Measurements from ENCODE around the gene PRELP.

Gene PRELP

DNA sequence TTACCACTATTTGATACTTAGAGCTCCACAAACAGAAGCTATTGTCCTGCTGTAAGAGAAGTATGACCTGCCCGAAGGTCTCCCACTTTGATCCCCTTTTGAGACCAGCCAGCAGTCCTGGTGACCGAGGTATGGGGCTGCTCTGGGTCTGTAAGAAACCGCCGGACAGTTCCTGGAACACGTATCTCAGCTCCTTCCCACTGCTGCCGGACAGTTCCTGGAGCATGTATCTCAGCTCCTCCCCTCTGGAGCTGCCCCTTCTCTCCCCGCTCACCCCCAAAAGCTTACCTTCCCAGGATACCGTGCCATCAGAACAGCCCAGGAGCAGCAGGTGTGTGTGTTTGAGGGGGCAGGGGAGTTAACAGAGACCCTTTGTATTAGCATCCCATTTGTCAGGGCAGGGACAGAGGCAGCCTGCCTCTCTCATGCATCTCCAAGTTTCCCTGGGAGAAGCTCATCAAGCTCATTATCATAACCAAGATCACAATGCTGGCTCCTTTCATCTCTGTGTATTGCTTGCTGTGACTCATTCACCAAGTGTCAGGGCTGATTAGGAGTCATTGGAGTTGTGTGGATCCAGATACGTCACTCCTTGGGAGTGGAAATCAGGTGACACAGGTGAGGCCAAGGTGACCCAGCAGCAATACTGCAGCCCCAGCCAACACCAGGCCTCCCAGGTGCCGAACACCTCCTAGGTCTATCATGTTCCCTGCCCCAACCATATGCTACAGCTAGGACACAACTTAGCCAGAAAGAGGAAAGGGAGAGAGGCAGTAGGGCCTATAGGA lies 43.6 kb downstream of the PRELP start:
- DNase-seq (ENCODE audit: extremely low spot score, insufficient read length, low read depth), result no peak
- FAIRE-seq, result no peak

DNA sequence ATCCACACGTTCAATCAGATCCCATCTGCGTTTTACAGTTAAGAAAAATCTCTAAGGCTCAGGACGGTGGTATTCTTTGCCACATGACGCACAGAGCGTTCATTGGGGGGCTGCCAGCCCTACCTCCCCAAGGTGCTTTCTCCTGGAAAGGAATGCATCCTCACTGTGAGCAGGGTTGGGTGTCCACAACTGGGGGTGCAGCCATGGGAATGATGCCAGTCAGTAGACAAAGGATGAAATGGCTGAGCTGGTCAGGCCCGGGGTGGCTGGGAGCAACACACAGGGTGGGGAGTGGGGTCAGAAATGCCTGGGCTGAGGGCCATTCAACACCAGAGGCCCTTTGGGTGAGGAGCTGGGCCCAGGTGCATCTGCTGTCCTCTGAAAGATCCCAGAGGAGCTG lies 44.3 kb downstream of the PRELP start:
- no peak for FAIRE-seq
- no peak for DNase-seq (ENCODE audit: extremely low spot score, insufficient read length, low read depth)

DNA sequence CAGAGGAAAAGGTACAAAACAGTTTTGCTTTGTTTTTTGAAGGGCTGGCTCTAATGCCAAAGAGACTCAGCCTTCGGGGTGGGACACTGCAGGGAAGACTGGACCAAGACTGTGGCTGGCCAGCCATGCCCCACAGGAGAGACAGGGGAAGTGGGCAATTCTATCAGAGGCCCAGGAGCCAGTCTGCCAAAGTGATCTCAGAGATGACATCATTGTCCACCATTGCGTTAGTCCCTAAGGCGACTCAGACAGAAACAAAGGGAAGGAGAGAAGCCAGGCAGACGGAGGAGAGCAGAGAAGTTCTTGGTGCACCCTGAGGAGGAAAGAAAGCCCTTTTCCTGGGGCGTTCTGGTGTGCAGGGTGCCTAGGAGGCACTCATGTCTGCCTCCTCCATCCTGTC lies 44.7 kb downstream of the PRELP start:
- FAIRE-seq, result no peak
- no peak for DNase-seq (ENCODE audit: extremely low spot score, insufficient read length, low read depth)

DNA sequence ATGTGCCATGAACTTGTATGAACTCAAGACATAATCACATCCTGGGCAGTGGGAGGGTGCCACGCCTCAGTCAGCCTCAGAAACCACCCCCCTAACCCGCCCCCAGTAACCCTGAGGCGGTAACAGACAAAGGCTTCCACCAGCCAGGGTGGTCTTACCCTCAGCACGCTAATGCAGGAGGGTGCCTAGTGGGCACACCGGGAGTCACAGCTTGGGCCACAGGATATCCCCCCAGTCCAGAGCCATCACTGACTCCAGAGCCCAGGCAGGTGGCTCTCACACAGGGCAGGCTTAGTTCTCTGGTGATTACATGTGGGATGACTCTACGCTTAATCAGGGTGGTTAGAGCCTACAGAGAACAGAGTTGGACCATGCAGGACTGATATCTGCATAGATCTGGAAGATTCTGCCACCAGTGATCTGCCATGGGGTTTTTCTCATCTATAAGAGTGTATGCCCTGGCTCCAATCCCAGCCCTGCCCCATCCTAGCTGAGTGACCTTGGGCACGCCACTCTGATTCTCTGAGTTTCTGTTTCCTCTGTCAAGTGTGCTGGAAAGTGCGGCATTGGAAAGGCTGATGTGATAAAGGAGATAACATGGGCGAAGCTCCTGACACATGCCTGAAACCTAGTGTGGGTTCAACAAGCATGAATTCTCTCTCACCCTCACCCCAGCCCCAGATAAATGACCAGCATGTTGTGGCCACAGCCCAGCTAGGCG lies 45.6 kb downstream of the PRELP start:
- DNase-seq (ENCODE audit: extremely low spot score, insufficient read length, low read depth) (no peak), FAIRE-seq (no peak)

DNA sequence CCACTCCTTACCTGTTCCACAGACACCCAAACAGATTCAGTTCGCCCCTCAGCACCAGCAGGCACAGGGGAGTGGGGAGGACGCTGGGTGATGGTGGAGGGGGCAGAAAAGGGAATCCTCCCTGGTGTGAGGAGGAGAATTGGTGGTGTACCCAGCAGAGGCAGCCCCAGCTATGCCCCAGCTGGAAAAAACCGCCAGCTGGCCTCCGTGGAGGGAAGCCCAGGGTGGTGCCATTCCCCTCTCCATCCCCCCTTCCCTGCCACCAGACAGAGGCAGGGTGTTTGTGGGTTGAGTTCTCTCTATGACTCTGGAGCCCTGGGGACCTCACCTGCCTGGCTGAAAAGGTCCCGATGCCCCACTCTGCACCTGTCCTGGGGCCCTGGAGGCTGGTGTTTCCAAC lies 46.2 kb downstream of the PRELP start:
- DNase-seq (ENCODE audit: extremely low spot score, insufficient read length, low read depth) (no peak), FAIRE-seq (no peak)

DNA sequence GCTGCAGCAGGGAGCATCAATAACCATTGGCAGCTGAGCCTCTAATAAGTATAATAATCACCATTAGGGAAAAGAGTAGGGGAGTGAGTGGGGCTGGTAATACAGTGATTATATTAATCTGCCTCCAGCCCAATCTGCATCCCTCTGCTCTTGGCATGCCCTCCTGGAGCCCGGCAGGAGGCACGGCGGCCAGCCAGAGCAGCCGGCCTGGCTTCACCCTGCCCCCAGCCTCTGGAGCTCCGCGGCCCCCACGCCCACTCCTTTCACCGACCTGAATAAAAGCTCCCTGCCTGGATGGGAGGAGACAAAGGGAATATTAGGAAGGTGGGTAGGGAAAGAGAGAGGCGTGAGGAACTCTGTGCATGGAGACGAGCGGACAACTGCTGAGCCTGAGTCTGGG lies 46.6 kb downstream of the PRELP start:
- DNase-seq (ENCODE audit: extremely low spot score, insufficient read length, low read depth), result no peak
- no peak for FAIRE-seq

DNA sequence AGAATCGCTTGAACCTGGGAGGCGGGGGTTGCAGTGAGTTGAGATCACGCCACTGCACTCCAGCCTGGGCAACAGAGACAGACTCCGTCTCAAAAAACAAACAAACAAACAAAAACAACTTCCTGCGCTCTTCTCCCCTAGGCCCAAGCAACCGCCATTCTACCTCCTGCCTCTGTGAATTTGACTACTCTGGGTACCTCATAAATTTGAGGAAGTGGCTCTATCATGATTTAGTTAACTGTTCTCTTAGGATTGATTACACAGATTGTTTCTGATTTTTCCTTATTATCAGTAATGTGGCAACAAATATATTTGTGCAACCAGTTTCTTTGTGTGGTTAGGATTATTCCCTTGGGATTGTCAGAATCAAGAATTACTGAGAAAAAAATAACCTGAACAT lies 48.1 kb downstream of the PRELP start:
- DNase-seq (ENCODE audit: extremely low spot score, insufficient read length, low read depth) (no peak), FAIRE-seq (no peak)

DNA sequence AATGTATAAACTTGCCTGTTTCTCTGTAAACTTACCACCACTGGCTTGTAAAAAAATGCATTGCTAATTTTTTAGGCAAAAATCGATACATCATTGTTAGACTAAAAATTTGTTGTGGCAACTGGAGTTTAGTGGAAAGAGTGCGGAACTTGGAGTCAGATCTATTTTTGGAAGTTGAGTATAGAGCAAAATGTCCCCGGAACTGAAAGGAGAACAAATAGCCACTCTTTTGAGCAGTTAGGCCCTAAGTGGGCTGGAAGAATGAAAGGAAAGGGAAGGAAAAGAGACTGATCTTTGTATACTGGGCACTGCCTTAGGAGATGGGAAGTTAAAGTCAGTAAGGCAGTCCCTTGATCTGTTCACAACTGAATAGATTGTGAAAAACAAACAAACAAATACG lies 48.5 kb downstream of the PRELP start:
- no peak for FAIRE-seq
- no peak for DNase-seq (ENCODE audit: extremely low spot score, insufficient read length, low read depth)

DNA sequence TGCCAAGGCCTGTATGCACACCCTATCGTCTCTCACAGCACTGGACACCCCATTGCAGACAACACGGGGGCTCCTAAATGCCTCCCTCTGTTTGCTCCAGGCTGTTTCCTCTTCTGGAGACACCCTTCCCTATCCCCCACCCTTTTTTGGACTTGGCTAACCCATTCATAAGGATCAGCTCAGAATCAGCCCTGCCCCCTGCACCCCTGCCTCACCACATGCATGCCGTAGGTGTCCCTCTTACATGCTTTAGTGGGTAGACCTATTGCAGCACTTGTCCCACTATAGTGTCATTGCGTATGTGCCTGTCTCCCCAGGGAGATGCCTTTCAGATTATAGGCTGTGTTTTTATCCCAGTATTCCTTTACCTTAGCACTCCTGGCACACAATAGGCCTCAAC lies 49.2 kb downstream of the PRELP start:
- no peak for FAIRE-seq
- no peak for DNase-seq (ENCODE audit: extremely low spot score, insufficient read length, low read depth)

DNA sequence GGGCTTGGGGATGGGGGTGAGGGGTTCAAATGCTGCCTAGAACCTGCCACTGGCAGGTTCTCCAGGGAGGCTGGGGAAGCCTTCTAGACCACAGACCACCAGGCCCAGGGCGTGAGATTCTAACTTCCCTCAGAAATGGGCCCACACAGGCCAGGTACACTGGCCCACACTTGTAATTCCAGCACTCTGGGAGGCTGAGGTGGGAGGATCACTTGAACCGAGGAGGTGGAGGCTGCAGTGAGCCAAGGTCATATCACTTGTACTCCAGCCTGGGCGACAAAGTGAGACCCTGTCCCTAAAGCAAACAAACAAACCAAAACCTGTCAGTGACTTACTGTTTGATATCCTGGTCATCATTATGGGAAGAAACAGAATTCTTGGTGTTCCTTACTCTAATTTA lies 50.1 kb downstream of the PRELP start:
- DNase-seq (ENCODE audit: extremely low spot score, insufficient read length, low read depth), result no peak
- no peak for FAIRE-seq

DNA sequence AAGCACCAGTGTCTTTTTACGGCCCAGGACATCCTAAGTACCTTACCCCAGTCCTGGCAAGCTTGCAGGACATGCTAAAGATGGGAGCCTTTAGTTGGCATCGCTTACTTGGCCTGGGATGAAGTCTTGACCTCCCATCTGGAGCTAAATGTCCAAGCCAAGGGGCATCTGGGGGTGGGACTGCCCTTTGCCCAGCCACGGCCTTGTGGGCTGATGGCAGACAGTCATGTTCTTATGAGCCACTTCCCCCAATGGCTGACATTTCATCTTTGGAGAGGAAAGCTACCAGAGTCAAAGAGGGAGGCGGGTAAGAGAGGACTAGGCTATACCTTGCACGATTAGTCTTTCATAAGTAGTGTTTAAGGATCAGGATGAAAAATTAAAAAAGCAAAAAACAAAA lies 50.5 kb downstream of the PRELP start:
- DNase-seq (ENCODE audit: extremely low spot score, insufficient read length, low read depth) (no peak), FAIRE-seq (no peak)

DNA sequence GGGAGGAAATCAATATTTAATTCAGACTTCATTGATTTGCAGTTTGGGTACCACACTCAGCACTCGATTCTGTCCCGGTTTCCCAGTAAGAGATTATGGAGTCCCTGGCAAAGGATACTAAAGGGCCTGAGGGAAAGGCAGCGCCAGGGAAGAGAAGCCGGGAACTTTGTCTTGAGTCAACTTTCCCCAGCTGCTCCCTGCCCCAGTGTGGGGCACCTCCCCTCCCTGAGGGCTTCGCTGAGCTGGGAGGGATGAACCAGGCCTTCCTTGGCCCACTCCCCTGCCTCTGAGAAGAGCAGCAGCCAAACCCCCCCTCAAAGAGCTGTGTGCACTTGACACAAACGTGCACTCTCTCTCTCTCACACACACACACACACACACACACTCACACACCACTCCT lies 51.0 kb downstream of the PRELP start:
- FAIRE-seq (no peak), DNase-seq (ENCODE audit: extremely low spot score, insufficient read length, low read depth) (no peak)

DNA sequence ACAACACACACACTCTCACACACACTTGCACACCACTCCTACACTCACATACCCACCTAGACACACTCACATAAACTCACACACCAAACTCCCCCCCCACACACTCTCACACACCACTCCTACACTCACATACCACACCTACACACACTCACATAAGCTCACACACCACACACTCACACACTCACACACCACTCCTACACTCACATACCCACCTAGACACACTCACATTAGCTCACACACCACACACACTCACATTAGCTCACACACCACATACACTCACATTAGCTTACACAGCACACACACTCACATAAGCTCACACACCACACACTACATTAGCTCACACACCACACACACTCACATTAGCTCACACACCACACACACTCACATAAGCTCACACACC lies 51.4 kb downstream of the PRELP start:
- FAIRE-seq, result no peak
- DNase-seq (ENCODE audit: extremely low spot score, insufficient read length, low read depth), result no peak

DNA sequence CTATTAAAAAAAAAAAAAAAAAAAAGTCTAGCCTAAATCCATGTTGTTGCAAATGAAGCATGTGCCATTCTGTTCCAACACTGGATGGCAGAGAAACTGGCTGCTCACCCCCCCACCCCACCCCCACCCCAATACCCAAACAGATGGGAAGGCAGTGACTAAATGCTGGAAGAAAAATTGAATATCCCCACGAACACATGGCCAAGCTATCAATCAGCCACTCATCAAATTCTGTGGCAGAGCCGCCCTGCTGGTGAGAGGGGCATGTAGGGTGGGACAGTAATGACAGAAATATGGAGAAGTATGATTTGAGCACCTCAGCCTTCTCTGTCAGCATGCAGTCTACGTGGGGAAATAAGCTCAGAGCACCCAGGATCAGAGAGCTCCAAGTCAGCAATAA lies 52.5 kb downstream of the PRELP start:
- DNase-seq (ENCODE audit: extremely low spot score, insufficient read length, low read depth) (no peak), FAIRE-seq (no peak)

DNA sequence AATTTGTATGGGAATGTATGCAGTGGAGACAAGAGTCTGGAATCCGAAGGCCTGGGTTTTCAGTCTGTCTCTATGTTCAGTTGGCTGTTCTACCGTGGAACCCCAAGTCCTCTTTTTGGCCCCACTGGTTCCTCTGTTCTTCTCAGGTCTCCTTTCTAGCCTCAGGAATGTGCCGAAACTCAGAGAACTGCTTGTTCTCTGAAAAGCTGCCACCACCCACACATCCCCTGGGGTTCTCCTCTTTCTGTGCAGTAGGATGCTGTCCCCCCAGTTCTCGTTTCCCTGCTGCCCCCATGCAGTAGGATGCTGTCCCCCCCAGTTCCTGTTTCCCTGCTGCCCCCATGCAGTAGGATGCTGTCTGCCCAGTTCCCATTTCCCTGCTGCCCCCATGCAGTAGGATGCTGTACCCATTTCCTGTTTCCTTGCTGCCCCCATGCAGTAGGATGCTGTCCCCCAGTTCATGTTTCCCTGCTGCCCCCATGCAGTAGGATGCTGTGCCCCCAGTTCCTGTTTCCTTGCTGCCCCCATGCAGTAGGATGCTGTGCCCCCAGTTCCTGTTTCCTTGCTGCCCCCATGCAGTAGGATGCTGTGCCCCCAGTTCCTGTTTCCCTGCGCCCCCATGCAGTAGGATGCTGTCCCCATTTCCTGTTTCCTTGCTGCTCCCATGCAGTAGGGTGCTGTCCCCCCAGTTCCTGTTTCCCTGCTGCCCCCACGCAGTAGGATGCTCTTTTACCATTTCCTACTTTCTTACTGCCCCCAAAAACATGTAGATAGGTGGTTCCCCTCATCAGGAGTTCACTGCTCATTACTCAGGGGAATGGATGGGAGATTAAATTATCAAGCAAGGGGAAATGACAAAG lies 53.6 kb downstream of the PRELP start:
- no peak for FAIRE-seq
- DNase-seq (ENCODE audit: extremely low spot score, insufficient read length, low read depth), result no peak

DNA sequence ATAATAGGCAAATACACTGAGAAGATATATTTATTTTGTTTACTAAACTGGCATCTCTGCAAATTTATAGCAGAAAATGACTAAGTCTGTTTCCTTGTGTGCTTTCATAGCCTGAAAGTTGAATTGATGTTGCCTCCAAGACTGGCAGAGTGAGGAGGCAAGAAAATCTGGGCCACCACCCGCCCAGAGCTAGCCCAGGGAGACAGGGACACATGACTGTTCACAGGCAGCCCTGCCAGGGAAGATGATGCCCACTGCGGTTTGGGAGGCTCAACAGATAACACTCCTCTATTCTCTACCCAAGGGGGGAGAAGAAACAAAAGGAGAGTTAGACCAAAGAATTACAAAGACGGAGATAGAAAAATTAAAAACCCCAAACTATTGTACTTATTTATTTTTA lies 55.5 kb downstream of the PRELP start:
- FAIRE-seq (no peak), DNase-seq (ENCODE audit: extremely low spot score, insufficient read length, low read depth) (no peak)

DNA sequence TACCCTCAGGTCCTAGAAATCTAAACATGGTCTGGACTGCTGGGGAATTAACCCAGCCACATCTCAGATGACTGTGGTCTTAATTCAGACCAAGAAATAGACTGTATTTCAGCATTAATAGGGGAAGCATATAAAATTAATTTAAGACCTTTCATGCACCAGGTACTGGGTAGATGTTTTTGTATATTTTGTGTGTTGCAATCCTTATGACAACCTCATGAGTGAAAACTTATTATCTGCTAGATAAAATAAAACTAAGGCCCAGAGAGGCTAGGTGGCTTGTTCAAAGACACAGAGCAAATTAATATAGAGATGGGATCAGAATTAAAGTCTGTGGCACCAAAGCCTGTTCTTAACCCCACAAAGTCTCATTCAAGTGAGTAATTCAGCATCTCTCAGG lies 58.4 kb downstream of the PRELP start:
- no peak for FAIRE-seq
- no peak for DNase-seq (ENCODE audit: extremely low spot score, insufficient read length, low read depth)

DNA sequence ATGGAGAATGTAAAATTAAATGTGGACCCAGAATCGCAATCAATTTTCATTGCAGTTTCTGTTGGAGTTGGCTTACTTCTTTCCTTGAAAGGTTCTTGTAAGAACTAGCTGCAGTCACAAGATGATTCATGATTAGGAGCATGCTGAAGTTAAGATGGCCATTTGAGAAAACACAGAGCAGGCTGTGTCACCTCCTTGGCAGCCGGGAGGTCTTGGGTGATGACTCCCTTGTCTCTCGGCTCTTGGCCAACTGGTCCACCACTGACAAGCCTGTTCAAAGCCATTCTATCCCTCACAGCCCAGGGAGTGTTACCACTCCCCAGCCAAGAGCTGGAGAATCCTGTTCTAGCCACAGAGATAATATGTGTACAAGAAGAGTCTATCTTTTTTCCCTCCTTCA lies 58.9 kb downstream of the PRELP start:
- FAIRE-seq (no peak), DNase-seq (ENCODE audit: extremely low spot score, insufficient read length, low read depth) (no peak)

DNA sequence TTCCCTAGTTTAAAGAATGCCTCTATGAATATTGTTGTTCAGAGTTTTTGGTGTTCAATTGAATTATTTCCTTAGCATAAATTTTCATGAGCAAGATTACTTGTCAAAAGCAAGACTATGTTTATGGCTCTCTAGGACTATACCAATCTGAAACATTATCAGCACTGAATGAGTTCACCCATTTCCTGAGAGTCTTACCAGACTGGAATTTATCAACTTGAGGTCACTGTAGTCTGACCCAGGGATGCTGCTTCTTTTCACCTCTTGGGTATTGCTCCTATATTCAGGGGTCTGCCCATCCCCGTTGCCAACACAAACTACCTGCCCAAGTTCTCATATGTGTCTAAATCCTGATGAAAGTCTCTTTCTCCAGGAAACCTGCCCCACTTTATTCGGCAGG lies 61.0 kb downstream of the PRELP start:
- DNase-seq (ENCODE audit: extremely low spot score, insufficient read length, low read depth), result no peak
- no peak for FAIRE-seq

DNA sequence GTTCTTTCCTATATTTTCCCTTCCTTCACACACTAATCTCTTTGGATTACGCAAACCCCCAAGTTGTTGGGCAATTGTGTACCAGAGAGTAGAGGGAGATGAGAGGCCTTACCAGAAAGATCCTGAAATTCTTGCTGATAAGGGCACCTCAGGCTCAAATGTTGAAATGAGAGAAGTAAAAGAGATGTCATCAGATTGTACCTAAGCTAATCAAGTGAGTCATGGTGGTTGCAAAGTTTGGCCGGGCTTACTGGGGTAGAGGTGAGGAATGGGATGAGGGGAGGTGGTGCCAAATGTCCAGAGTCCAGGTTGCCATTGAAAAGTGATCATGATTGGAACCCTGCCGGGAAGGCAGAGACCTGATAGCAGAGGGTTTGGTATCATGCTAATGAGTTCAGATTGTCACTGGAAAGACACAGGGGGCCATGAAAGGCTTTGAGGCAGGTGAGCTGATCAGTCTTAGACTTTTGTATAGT lies 61.4 kb downstream of the PRELP start:
- DNase-seq (ENCODE audit: extremely low spot score, insufficient read length, low read depth) (no peak), FAIRE-seq (no peak)
